K562 (cell line): ENCODE data around the gene ME3. TPM values are rescaled to one million over a fixed set of nuclear protein-coding genes. Genes with fewer than 3 reads are reported as not detected.

Source experiments
- polyA plus RNA-seq, 8 experiments: library from polyadenylated mRNA; depleted of rRNA in 4 of 8; stranded (reverse) in 5 of 8; unstranded in 3 of 8; fragments of >200 nt; fragmentation: Nextera tagmentation in 2 of 8; fragmentation: Illumina TruSeq in 1 of 8; extraction: Ambion mirVana in 2 of 8; extraction: Trizol in 1 of 8; gene quantifications; 2 replicates each; pipeline versions ENCODE4 v1.2.1 to v1.2.3, GENCODE V29; 2011 to 2014; ENCODE audit warnings: inconsistent platforms in 1 of 8, missing spikeins in 1 of 8
- total RNA-seq, 7 experiments: library from RNA; depleted of rRNA in 6 of 7; stranded (reverse); fragments of >200 nt in 6 of 7; fragmentation: Illumina TruSeq in 2 of 7; extraction: Trizol in 2 of 7; gene quantifications; 2 replicates each; pipeline versions ENCODE4 v1.2.1 to v1.2.3, GENCODE V29; 2011 to 2021; ENCODE audit warnings: low replicate concordance in 1 of 7
- TF ChIP-seq, protein P1 (sequence below): fragments of 450-650 bp; IDR thresholded peaks from 2 replicates; pipeline ENCODE4 v1.6.1; 2016; ENCODE audit warnings: low read depth
- TF ChIP-seq, protein P2 (sequence below), 2 experiments: fragments of 450-650 bp in 1 of 2; IDR thresholded peaks; 2 replicates each; pipeline ENCODE4 v1.6.1; 2011 to 2017; ENCODE audit warnings: low read depth in 2 of 2, antibody characterized with exemption in 1 of 2, borderline replicate concordance in 1 of 2, low read length in 1 of 2, mild to moderate bottlenecking in 1 of 2, mixed read lengths in 1 of 2; ENCODE audit not compliant: control insufficient read depth in 1 of 2

ME3 gene
- total and polyA plus RNA-seq, 9 of the 15 experiments (the other 6 are each of a cell fraction or from before 2014, with no cell fraction given) = not detected

DNA sequence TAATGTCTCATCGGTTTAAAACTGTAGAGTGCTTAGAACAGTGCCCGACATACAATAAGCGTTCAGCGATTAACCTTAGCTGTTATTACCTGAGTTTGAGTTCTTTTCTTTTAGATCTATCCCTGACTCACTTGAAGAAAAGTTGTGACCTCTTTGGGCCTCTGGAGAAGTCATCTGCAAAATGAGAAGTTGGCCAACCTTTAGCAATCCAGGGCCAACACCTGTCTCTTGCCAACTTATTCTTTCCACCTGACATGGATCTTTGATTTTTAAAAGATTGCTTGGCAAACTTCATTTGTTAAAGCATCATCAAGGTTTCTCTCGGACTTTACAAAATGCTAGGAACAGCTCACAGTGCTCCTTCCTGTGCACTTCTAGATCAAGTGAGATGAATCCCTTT lies 208.5 kb downstream of the ME3 start (continued):
- TF ChIP-seq, protein P1, sequence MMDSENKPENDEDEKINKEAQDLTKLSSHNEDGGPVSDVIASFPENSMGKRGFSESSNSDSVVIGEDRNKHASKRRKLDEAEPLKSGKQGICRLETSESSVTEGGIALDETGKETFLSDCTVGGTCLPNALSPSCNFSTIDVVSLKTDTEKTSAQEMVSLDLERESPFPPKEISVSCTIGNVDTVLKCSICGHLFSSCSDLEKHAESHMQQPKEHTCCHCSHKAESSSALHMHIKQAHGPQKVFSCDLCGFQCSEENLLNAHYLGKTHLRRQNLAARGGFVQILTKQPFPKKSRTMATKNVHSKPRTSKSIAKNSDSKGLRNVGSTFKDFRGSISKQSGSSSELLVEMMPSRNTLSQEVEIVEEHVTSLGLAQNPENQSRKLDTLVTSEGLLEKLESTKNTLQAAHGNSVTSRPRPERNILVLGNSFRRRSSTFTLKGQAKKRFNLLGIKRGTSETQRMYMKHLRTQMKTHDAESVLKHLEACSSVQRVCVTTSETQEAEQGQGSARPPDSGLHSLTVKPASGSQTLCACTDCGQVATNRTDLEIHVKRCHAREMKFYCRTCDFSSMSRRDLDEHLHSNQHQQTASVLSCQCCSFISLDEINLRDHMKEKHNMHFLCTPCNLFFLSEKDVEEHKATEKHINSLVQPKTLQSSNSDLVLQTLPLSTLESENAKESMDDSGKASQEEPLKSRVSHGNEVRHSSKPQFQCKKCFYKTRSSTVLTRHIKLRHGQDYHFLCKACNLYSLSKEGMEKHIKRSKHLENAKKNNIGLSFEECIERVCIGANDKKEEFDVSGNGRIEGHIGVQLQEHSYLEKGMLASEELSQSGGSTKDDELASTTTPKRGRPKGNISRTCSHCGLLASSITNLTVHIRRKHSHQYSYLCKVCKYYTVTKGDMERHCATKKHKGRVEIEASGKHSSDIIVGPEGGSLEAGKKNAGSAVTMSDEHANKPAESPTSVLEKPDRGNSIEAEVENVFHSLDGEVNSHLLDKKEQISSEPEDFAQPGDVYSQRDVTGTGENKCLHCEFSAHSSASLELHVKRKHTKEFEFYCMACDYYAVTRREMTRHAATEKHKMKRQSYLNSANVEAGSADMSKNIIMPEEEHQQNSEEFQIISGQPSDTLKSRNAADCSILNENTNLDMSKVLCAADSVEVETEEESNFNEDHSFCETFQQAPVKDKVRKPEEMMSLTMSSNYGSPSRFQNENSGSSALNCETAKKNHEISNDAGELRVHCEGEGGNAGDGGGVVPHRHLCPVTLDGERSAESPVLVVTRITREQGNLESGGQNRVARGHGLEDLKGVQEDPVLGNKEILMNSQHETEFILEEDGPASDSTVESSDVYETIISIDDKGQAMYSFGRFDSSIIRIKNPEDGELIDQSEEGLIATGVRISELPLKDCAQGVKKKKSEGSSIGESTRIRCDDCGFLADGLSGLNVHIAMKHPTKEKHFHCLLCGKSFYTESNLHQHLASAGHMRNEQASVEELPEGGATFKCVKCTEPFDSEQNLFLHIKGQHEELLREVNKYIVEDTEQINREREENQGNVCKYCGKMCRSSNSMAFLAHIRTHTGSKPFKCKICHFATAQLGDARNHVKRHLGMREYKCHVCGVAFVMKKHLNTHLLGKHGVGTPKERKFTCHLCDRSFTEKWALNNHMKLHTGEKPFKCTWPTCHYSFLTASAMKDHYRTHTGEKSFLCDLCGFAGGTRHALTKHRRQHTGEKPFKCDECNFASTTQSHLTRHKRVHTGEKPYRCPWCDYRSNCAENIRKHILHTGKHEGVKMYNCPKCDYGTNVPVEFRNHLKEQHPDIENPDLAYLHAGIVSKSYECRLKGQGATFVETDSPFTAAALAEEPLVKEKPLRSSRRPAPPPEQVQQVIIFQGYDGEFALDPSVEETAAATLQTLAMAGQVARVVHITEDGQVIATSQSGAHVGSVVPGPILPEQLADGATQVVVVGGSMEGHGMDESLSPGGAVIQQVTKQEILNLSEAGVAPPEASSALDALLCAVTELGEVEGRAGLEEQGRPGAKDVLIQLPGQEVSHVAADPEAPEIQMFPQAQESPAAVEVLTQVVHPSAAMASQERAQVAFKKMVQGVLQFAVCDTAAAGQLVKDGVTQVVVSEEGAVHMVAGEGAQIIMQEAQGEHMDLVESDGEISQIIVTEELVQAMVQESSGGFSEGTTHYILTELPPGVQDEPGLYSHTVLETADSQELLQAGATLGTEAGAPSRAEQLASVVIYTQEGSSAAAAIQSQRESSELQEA = no peak
- TF ChIP-seq, protein P2, sequence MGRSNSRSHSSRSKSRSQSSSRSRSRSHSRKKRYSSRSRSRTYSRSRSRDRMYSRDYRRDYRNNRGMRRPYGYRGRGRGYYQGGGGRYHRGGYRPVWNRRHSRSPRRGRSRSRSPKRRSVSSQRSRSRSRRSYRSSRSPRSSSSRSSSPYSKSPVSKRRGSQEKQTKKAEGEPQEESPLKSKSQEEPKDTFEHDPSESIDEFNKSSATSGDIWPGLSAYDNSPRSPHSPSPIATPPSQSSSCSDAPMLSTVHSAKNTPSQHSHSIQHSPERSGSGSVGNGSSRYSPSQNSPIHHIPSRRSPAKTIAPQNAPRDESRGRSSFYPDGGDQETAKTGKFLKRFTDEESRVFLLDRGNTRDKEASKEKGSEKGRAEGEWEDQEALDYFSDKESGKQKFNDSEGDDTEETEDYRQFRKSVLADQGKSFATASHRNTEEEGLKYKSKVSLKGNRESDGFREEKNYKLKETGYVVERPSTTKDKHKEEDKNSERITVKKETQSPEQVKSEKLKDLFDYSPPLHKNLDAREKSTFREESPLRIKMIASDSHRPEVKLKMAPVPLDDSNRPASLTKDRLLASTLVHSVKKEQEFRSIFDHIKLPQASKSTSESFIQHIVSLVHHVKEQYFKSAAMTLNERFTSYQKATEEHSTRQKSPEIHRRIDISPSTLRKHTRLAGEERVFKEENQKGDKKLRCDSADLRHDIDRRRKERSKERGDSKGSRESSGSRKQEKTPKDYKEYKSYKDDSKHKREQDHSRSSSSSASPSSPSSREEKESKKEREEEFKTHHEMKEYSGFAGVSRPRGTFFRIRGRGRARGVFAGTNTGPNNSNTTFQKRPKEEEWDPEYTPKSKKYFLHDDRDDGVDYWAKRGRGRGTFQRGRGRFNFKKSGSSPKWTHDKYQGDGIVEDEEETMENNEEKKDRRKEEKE (IDR thresholded peaks at IDR 0.05; ENCODE audit: borderline replicate concordance in 1 of 2, control insufficient read depth in 1 of 2, low read depth in 2 of 2, low read length in 1 of 2) = no peak
- TF ChIP-seq, all 486 proteins: peak for 0
